HG02981 (cell line): ENCODE data around the gene LHX4.

Experiments used
- ATAC-seq: cut with Tn5 transposase; IDR thresholded peaks from one replicate; pipeline ENCODE4 v1.9.1; 2021; ENCODE audit warnings: mild to moderate bottlenecking, moderate library complexity; ENCODE audit not compliant: unreplicated experiment

LHX4 gene

DNA sequence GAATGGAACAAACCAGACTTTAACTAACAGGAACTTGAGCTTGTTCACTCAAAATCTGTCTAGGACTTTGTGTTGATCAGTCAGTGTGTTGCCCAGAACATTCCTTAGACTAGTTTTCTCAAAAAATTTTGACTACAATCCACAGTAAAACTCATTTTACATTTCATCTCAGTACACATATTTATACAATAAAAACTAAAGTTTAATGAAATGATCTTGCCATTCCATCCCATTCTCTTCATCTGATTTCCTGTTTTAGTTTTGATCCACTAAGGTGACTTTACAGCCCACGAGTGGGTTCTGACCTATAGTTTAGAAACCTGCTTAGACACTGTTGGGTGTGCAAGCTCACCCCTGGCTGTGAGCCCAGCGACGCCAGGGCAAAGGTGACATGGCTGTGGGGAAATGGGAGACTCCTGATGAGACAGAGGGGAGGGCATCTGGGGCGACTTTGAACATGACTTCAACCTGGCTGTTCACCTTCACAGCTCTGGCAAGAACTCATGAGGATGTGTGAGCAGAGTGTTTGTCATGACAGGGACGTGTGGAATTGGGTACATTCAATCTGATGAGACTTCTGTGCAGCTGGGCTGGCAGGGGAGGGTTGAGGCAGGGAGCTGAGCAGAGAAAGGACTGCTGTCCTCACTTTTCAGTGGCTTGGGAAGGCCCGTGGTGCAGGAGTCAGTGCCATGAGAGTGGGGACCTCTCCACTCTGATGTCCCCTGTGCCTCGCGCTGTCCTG lies 40.6 kb downstream of the LHX4 start:
- ATAC-seq, result no peak

DNA sequence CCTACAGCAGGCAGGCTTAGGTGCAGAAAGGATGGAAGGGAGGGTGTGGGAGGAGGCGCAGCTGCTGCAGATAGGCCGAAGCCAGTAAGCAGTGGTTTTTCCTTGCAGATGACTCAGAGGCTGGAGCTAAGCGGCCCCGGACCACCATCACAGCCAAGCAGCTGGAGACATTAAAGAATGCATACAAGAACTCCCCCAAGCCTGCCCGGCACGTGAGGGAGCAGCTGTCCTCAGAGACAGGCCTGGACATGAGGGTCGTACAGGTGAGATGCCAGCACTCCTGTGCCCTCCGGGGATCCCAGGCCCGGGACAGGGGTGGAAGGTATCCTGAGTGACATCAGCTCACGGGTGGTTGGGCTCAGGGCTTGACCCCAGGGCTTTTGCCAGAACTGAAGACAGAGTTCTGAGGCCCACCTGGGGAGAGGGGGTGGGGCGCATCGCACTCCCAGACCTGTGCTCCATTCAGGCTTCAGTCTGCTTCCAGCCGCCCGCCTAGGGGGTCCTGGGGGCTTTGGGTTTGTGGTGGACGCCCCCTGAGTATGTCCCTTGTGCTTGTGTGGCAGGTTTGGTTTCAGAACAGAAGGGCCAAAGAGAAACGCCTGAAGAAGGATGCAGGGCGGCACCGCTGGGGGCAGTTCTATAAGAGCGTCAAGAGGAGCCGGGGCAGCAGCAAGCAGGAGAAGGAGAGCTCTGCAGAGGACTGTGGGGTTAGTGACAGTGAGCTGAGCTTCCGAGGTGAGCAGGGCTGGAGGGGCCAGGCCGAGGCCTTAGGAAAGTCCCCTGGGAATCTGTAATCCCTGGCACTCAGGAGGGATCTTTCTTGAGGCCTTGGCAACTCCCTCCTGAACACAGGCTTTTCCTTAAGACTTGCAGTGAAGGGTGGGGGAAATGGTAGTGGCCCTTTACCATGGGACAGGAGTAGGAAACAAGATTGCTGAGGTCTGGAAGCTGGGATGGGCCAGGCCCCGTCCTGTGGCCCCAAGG lies 41.5 kb downstream of the LHX4 start:
- ATAC-seq, result no peak

DNA sequence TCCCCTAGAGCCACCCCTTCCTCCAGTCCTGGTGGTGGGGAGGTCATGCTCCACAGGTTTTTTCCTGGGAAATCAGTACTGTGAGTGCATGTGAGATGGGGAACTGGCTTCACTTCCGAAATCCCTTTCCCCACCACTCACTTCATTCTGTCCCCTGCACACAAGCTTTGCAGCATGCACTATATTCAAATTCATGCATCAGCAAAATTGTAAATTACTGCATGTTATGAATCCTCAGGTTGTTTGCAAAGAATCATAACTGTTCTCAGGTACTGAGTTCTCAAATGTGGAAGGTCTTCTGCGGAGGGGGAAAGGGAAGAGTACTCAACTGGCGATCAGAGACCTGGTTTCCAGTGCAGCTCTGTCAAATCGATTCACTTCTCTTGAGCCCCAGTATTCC lies 42.3 kb downstream of the LHX4 start:
- ATAC-seq, result no peak

DNA sequence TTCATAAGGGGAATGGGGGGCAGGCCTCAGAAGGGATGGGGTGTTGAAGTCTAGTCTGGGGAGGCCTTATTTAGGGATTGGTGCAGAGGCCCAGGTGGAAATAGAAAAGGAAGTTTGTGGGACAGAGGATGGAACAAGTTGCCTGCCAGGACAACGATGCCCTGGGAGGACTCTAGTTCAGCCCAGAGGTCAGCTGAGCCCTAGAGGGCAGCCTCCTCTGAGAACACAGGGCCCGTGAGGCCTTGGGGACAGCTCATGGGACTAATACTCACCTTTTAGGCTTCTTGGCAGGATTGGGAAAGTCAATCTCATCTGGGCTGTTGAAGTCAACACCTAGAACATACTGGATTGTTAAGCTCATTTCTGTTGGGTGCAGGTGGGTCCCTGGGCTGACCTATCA lies 43.0 kb downstream of the LHX4 start:
- no peak for ATAC-seq

DNA sequence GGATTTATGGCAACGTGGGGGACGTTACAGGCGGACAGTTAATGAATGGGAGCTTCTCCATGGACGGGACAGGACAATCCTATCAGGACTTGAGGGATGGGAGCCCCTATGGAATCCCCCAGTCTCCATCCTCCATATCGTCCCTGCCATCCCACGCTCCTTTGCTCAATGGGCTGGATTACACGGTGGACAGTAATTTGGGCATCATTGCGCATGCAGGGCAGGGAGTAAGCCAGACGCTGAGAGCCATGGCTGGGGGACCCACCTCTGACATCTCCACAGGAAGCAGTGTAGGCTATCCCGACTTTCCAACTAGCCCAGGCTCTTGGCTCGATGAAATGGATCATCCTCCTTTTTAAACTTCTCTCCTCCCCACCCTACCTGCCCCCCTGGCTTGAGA lies 44.2 kb downstream of the LHX4 start:
- no peak for ATAC-seq

DNA sequence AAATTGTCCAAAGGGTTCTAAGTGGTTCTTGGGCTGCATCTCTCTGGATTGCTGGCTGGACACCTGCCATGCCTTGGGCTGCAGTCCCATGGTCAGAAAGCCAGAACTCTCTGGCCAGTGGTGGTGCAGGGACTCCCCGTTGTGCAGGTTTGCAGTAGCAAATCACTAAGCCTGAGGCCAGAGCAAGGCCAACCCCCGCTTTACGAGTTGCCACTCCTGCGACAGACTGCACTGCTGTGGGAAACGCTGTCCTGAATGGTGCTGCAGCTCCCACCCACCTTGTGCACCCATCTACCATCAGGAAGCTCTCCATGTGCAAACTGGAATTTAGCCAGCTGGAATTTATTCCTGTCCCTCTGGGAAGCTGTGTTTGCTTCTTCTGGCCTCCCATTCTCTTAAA lies 45.7 kb downstream of the LHX4 start:
- no peak for ATAC-seq

DNA sequence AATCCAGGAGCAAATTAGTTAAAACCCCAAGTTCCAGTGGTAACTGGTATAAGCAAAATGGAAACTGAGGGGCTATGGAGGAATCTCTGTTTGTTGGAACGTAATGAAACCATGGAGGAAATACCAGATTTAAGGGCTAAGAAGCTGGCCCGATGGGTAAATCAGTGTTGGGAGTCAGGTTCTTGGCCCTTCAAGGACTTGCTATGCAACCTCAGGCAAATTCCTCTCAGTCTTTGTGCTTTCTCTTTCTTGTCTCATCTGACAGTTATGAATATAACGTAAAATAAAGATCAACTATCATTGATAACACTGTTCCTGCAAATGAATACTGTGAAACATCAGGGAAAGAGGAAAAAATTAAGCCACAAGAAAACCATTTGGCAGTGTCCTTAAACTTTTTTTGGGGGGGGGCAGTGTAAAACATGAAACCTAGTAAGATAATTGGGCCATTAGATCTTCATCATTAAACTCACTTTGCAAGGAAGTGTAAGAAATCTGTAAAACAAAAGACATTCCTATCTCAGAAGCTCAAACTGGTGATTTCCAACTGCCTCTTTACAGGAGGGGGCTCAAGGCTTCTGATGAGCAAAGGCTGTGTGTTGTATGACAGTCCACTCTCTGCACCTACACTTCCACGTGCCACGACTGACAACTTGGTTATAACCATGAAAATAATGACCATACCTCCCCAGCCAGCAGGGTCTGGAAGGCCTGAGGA lies 47.6 kb downstream of the LHX4 start:
- ATAC-seq, result no peak

DNA sequence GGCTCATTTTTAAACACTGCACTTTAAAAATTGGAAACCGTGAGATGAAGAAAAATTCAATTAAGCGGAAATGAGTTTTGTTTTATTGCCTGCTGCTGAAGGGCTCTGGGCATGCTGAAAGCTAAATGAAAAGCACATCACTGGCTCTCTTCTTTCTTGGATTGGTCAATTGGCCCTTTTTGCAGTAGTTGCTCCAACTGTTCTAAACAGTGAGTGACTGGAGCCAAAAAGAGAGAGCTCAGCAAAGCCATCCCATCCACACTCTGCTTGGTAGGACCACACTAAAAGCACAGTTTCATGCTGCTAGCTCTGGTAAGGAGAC lies 48.1 kb downstream of the LHX4 start:
- no peak for ATAC-seq

DNA sequence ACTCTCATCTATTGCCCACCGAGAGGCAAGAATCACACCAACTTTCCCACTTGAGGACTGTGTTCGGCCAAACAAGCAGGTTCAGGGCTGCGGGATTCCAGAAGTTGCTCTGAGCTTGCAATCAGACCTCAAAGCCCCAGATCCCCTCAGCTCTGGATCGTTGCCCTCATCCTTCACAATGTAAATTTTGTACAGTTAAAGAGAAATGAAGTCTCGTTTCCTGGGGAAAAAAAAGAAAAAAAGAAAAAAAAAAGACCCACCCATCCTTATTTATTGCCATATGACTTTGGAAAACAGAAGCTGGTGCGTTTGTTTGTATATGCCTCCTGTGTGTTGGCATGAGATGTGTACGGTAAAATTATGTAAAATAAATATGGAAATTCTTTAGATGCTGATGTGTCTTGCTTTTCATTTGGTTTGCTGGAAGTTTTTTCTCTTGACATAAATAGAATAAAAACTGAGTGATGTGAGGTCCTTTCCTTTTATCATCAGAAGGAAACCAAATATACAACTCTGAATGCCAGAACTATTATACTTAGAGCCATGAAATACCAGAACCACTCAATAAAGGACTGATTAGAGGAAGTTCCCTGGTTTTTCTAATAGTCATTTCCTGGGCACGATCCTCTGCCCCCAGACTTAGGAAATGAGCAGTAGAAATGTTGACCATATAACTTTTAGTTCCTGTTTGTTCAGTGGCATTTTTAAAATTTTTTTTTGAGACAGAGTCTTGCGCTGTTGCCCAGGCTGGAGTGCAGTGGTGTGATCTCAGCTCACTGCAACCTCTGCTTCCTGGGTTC lies 48.7 kb downstream of the LHX4 start:
- ATAC-seq, result no peak

DNA sequence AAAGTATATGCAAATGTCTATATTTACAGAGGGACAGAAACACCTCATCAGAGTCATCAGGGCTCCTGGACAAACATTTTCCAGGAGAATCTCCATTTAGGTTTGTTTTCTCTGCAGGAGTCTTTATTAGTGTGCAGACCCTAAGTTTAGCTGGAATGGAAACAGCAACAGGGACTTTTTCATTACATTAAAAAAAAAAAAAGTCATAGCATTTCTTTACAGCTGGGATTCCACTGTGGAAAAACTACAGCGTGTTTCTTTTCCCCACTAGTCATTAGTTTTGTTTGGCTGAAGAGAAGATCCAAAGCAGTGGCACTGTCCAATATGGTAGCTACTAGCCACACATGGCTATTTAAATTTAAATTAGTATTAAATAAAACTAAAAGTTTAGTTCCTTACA lies 49.6 kb downstream of the LHX4 start:
- no peak for ATAC-seq

DNA sequence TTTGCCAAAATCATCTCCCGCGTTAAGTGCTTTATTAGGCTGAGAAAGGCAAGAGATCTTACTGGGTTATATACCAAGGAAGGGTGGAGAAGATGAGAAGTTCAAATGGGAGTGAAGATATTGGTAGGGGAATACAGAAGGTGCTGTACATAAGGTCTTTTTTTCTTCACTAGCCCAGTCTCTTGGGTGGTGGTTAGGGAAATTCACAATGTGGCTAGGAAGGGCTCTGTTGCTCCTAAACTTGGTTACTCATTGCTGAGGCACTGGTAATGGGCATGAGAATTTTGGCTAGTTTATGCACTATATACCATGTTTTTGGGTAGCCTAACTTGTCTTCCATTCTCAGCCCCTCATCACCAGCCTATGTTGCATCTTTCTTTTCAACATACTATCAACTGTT lies 50.6 kb downstream of the LHX4 start:
- ATAC-seq, result no peak

DNA sequence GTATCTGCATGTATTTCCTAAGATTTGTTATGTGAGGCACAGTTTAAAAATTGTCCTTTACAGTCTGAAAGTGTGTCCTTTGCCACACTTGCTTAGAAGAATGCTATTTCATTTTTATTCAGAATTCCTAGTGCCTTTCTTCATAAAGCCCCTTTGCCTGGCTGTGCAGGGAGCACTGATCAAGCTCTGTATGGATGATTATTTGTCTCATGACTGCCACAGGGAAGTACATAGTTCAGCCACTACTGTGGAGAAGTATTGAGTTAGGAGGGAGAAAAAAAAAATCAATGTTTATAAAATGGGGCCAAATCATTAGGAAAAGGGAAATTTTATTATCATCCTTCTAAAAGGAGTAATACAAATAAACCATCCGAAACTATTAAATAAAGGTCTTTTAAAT lies 51.4 kb downstream of the LHX4 start:
- ATAC-seq, result no peak

DNA sequence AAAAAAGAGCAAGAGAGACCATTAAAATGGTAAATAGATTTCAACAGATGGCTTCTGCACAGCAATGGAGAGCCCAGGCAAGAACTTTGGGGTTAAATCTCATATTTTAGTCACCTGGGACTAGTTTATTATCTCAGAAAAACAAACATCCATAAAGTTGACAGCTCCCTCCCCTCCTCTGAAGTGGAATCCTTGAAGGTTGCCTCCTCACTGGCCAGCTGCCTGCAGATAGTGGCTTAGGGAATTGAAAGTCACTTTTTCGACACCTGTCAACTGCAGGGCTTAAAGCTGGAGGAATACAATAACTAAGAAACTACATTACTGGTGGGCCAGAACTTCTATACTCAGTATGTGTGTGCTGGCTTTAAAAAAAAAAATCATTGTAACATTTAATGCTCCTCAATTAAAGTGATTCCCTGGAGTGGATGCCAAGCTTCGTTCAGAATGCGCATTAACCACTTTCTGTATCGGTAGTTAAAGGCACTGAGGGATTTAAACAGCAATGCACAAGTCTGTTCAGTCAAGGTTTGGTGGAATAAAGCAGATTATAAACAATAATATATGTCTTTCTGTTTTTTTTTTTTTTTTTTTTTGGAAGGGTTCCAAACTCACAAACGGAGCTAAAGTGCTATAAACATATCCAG lies 52.5 kb downstream of the LHX4 start:
- ATAC-seq, result no peak

DNA sequence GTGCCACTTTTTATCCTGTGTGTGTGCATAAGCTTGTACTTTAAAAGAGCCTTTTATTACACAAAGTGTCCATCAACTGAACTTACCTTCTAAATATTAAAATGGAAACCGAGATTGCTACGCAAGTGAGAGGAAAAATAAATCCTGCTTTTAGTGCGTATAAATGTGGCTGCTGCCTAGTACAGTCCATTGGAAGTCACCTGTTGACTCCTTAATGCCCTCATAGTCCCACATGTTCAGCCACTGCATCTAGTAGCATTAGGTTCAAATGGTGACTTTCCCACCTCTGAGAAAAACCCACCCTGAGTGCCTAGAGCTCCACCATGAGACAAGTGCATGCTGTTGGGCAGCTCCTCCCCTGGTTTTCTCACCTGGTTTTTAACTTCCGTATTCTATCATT lies 53.0 kb downstream of the LHX4 start:
- ATAC-seq, result no peak

DNA sequence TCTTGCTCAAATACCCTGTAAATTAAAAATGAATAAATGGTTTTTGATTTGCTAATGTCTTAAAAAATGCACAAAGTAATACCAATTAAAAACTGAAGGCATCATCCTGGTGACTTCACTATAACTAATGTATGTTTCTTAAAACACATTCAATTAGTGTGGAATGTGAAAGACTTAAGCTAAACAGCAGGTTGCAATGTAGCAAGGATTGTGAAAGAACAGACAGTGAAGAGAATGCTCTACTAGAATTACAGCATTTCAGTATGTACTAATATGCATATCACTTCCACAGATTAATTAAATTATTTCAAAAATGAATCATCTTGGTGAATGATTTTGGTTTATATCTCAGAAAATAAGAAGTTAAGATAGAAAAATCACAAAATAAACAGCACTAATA lies 56.4 kb downstream of the LHX4 start:
- ATAC-seq, result no peak

DNA sequence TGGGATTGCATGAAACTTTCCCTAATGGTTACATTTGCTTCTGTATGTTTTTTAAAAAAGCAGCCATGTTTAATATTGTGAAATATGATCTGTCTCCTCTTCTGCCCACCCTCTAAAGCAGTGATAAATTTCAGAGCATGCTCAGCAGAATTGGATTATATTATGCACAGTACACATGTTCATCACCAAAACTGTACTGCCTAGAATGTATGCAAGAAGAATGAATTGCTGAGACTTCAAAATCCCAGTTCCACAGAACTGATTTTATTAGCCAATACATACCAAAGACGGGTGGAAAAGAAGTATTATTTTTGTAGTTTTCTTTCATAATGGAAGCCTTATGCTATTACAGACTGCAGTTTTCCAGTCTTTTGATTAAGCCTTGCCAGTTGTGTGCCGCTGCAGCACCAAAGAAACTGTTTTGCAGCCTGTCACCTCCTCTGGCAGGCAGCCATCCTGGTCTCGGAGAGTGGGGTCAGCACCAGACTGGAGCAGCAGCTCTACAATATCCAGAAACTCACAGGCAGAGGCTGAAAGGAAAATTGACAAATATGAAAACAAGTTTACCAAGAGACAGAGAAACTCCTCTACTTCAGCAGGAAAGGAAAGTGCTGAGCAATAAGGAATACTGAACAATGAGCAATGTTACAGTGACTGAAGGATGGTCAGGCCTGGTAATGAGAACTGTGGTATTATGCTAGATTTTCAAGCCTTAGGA lies 58.1 kb downstream of the LHX4 start:
- no peak for ATAC-seq

DNA sequence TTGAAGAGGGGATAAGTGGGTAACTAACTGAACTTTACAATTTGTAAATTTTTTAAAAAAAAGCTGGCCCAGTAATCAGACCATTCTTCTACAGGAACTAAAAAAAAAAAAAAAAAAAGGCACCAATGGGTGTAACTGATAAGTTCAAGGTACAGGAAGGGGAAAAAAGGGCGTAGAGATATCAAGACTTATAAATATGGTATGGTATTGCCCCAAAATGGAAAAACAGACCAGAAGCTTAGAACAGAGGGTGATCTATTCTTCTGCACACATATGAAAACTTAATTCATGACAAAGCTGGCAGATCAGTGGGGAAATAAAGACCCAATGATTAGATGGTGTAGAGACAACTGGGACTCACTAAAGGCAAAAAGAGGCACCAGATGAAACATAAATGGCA lies 58.9 kb downstream of the LHX4 start:
- ATAC-seq, result no peak

DNA sequence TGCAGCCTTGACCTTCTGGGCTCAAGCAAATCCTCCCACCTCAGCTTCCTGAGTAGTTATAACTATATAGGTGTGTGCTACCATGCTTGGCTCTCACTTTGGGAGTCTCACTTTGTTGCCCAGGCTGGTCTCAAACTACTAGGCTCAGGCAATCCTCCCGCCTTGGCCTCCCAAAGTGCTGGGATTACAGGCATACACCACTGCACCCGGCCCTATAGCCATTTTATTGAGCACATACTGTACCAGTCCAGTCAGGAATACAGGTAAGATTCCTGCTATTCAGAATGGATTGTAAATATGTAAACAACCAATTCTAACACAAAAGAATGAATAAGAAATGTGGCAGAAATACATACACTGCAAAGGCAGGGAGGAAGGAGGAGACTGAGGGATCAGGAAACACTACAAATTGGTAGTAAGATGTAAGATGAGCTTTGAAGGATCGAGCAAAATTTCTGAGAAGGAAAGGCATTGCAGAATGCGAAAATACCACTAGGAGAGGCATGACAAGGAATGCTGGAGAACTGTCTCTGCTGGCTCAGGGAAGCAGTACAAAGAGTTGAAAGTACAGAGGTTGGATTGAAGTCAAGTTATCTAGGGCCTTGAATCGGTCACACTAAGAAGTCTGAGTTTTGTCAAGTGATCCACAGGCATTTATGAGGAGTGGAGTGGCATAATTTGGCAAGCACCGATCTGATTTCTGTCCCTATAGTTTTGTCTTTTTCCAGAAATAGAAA lies 60.4 kb downstream of the LHX4 start:
- no peak for ATAC-seq

DNA sequence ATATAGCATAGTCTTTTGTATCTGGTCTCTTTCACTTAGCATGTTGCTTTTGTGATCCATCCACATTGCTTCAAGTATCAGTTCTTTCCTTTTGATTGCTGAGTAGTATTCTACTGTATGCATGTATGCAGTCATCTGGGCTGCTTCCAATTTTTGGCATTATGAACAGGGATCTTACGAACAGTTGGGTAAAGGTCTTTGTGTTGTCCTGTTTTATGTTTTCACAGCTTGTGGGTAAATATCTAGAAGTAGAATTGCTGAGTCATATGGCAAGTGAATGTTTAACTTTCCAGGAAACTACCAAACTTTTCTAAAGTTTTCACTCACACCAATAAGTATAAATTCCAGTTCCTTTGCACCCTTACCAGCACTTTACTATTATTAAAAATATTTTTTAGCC lies 60.9 kb downstream of the LHX4 start:
- ATAC-seq, result no peak
